Measurements from ENCODE around the gene PTPRZ1. TPM values are rescaled to one million over a fixed set of nuclear protein-coding genes. Genes with fewer than 3 reads are reported as not detected.

PTPRZ1 gene
- total and polyA plus RNA-seq, 2 donors (not counting 1 experiment from before 2014, with no cell fraction given), result not detected

DNA sequence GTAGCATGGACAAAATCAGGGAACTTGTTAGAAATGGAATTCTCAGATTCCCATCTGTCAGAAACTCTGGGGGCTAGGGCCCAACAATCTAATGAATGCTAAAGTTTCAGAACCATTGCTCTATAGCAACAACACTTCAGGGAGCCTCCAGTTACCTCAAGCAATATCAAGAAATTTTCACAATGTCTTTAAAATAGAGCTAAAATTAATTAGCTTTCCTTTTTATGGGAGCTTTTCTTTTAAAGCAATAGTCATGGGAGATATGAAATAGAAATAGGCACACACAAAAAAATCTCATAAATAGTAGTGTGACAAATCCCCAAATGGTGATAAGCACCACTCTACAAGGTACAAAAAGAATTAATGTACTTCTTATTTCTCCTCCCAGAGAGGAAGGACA lies 190.2 kb downstream of the PTPRZ1 start:
- no peaks in the 10 kb centered on the region for H3K4me1 Mint-ChIP-seq
- no peak overlapping the region for H3K9ac ChIP-seq (ENCODE audit: low read length)
- TF ChIP-seq, protein P1, sequence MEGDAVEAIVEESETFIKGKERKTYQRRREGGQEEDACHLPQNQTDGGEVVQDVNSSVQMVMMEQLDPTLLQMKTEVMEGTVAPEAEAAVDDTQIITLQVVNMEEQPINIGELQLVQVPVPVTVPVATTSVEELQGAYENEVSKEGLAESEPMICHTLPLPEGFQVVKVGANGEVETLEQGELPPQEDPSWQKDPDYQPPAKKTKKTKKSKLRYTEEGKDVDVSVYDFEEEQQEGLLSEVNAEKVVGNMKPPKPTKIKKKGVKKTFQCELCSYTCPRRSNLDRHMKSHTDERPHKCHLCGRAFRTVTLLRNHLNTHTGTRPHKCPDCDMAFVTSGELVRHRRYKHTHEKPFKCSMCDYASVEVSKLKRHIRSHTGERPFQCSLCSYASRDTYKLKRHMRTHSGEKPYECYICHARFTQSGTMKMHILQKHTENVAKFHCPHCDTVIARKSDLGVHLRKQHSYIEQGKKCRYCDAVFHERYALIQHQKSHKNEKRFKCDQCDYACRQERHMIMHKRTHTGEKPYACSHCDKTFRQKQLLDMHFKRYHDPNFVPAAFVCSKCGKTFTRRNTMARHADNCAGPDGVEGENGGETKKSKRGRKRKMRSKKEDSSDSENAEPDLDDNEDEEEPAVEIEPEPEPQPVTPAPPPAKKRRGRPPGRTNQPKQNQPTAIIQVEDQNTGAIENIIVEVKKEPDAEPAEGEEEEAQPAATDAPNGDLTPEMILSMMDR (IDR thresholded peaks at IDR 0.05), result no peak
- TF ChIP-seq EZH2 (IDR thresholded peaks at IDR 0.05; ENCODE audit: borderline replicate concordance, insufficient read depth, low read depth, low read length, poor library complexity, severe bottlenecking), result no peak
- H3K9me3 ChIP-seq (ENCODE audit: control extremely low read depth in 1 of 3, control insufficient read depth in 2 of 3, insufficient read depth in 1 of 3, low read length in 2 of 3), result no peaks in the 10 kb centered on the region
- POLR2A ChIA-PET, result no interaction called here
- intact Hi-C loops (cut with micrococcal nuclease), result no loop called here
- H3K4me3 ChIP-seq (ENCODE audit: control extremely low read depth in 1 of 5, extremely low read depth in 1 of 5, insufficient read depth in 1 of 5, low read depth in 2 of 5, low read length in 4 of 5), result no peak overlapping the region
- no peaks in the 10 kb centered on the region for H3K4me1 ChIP-seq (ENCODE audit: control insufficient read depth in 2 of 2, insufficient read depth in 2 of 2, low read length in 2 of 2)
- H2AFZ ChIP-seq (ENCODE audit: insufficient read depth, low read depth, low read length, poor library complexity, severe bottlenecking), result no peak overlapping the region
- no peak overlapping the region for H3K4me3 Mint-ChIP-seq
- H3K27me3 ChIP-seq (replicated peaks in 1 of 4; ENCODE audit: control extremely low read depth in 1 of 4, control insufficient read depth in 3 of 4, insufficient read depth in 4 of 4, low read length in 3 of 4), result no peaks in the 10 kb centered on the region
- H3K79me2 ChIP-seq (ENCODE audit: control insufficient read depth, insufficient read depth, low read length), result no peaks in the 10 kb centered on the region
- H3K9me3 Mint-ChIP-seq (ENCODE audit: insufficient read depth), result no peaks in the 10 kb centered on the region
- no peak overlapping the region for H3K4me2 ChIP-seq (replicated peaks; ENCODE audit: low read depth, low read length, poor library complexity, severe bottlenecking)
- DNase-seq, result no peak
- peaks cover 4% of the 10 kb centered on the region for H3K27me3 Mint-ChIP-seq
- CTCF ChIA-PET, result no interaction called here
- H3K27ac Mint-ChIP-seq, result no peak overlapping the region
- H3K27ac ChIP-seq (ENCODE audit: low read length in 2 of 2), result no peak overlapping the region
- no peaks in the 10 kb centered on the region for H4K20me1 ChIP-seq (ENCODE audit: control insufficient read depth, insufficient read depth, low read length, poor library complexity, severe bottlenecking)
- H3K36me3 ChIP-seq (replicated peaks in 1 of 2; ENCODE audit: control extremely low read depth in 1 of 2, control insufficient read depth in 1 of 2, extremely low read depth in 1 of 2, insufficient read depth in 2 of 2, low read length in 1 of 2), result no peaks in the 10 kb centered on the region
- ATAC-seq (ENCODE audit: low read depth), result no peak

DNA sequence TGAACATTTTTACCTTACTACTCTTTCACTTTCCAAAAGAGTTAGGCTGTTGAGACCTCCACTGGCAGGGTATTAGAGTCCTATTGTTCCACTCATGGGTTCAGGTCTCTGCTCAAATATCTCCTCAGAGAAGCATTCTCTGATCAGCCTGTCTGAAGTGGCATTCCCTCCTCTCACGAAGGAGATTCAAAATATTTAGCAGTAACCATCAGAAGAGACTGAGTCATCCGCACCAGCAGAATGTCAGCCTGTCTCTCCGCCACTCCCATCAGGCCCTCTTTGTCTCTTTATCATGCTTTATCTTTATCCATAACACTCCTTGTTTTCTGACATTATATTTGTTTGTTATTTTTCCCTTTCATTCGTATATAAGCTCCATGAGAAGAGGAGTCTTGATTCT lies 192.0 kb downstream of the PTPRZ1 start:
- Histone ChIP-seq H3K27ac (ENCODE audit: low read length in 2 of 2) (no peak overlapping the region), H3K4me1 (ENCODE audit: control insufficient read depth in 2 of 2, insufficient read depth in 2 of 2, low read length in 2 of 2) (no peaks in the 10 kb centered on the region), H2AFZ (ENCODE audit: insufficient read depth, low read depth, low read length, poor library complexity, severe bottlenecking) (no peak overlapping the region), H3K4me2 (replicated peaks; ENCODE audit: low read depth, low read length, poor library complexity, severe bottlenecking) (no peak overlapping the region), H4K20me1 (ENCODE audit: control insufficient read depth, insufficient read depth, low read length, poor library complexity, severe bottlenecking) (no peaks in the 10 kb centered on the region), H3K9me3 (ENCODE audit: control extremely low read depth in 1 of 3, control insufficient read depth in 2 of 3, insufficient read depth in 1 of 3, low read length in 2 of 3) (no peaks in the 10 kb centered on the region), H3K79me2 (ENCODE audit: control insufficient read depth, insufficient read depth, low read length) (no peaks in the 10 kb centered on the region), H3K36me3 (replicated peaks in 1 of 2; ENCODE audit: control extremely low read depth in 1 of 2, control insufficient read depth in 1 of 2, extremely low read depth in 1 of 2, insufficient read depth in 2 of 2, low read length in 1 of 2) (no peaks in the 10 kb centered on the region), H3K4me3 (ENCODE audit: control extremely low read depth in 1 of 5, extremely low read depth in 1 of 5, insufficient read depth in 1 of 5, low read depth in 2 of 5, low read length in 4 of 5) (no peak overlapping the region), H3K27me3 (replicated peaks in 1 of 4; ENCODE audit: control extremely low read depth in 1 of 4, control insufficient read depth in 3 of 4, insufficient read depth in 4 of 4, low read length in 3 of 4) (no peaks in the 10 kb centered on the region), H3K9ac (ENCODE audit: low read length) (no peak overlapping the region)
- ATAC-seq (ENCODE audit: low read depth), result no peak
- Mint-ChIP-seq H3K9me3 (ENCODE audit: insufficient read depth) (no peaks in the 10 kb centered on the region), H3K4me1 (no peaks in the 10 kb centered on the region), H3K27me3 (peaks cover 4% of the 10 kb centered on the region), H3K27ac (no peak overlapping the region), H3K4me3 (no peak overlapping the region)
- TF ChIP-seq, protein P1 (IDR thresholded peaks at IDR 0.05), result no peak
- TF ChIP-seq EZH2 (IDR thresholded peaks at IDR 0.05; ENCODE audit: borderline replicate concordance, insufficient read depth, low read depth, low read length, poor library complexity, severe bottlenecking), result no peak
- CTCF ChIA-PET, result interaction anchor here (0.5 to 1.4 kb wide), 2 partner anchors 28 to 469 kb away, joined by 3 to 4 read pairs; no protein-coding TSS in a partner anchor
- WGBS (ENCODE audit: insufficient coverage), result 57% methylated on average over 1 of the region's 4 CpGs
- intact Hi-C loops (cut with micrococcal nuclease), result no loop called here
- no peak for DNase-seq
- POLR2A ChIA-PET, result no interaction called here

Measured in B cell (primary cell).